Nucleus accumbens (tissue), 56 donors: ENCODE data around the gene PLCE1.

Source experiments
- DNase-seq, 56 donors: peaks; one replicate each; lab custom pipeline; 2025; lab: John Stamatoyannopoulos, UW

Gene PLCE1

GRCh38 chr10:93992400-93993030, 1.2 kb upstream of the PLCE1 start:
- DNase-seq: no peak

DNA sequence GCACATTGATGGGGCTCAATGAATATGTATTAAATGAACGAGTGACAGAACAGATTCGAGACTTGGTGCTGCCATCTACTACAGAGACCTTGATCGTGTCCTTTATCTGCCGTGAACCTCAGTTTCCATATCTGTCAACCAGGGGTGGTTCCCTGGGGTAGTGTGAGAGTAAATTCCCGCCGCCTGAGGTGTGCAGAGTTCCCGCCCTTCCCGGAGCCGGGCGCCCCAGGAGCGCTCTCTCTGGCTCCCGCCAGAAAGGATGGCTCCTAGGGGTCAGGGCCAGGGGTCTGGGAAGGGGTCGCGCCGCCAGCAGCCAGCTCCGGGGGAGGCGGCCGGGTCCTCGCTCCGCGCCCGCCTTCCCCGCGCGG, 333 bp upstream of the PLCE1 start:
- DNase-seq: no peak

GRCh38 chr10:93994438-93994801, 689 bp downstream of the PLCE1 start:
- no peak for DNase-seq

DNA sequence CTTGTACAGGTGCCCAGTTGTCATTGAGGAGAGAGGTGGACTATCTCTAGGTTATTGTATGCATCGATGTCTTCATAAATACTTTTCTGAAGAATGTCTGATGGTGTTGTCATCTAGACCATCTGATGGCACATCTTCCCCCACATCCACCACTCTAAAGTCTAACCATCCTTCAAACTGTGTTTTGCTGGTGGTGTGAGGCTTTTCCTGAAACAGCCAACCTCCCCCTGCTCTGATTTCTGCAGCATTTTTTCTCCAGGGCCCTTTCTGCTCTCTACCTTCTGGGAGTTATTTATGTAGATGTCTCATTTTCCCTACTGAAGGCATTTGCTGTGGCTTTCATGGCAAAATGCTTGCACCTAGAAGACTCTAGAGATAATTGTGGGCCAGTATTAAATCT, 1.5 kb downstream of the PLCE1 start:
- DNase-seq: no peak

GRCh38 chr10:93995598-93996271, 2.0 kb downstream of the PLCE1 start:
- DNase-seq: no peak

DNA sequence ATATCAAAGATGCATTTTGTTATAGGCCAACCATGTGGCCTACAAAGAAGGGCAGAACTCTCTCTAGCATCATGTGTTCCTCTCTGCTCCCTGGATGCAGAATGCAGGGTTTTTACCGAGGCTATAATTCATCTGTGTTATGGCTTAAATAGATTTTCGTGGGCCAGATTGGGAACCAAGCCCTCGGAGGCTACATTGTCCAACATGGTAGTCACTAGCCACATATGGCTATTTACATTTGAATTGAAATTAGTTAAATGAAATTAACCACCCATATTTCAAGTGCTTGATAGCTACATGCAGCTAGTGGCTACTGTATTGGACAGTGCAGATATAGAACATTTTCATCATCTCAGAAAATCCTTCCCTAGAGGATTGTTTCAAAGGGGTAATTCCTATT, 2.8 kb downstream of the PLCE1 start:
- DNase-seq: no peak

DNA sequence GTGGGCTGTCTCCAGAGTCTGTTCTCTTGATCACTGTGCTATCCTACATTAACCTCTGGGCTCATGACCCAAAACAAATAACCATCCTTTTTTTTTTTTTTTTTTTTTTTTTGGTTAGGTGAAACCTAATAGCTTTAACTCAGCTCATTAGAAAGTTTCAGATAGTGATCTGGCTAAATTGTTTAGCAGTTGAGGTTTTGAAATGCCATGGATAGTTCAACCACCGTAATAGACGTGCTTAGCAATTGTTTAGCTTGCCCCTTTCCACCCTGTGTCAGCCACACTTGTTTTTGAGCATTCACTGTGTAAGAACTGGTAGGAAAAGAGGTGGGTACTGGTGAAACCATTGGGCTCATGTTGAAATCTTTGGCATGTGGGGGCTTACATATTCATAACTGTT, 3.8 kb downstream of the PLCE1 start:
- DNase-seq: no peak

GRCh38 chr10:93999401-93999851, 5.7 kb downstream of the PLCE1 start:
- DNase-seq: peak in 6 of 56 donors; percentile 3 to 43 (median 6)

GRCh38 chr10:94000638-94001415, 7.1 kb downstream of the PLCE1 start:
- peak in 1 of 56 donors; percentile 3 for DNase-seq

DNA sequence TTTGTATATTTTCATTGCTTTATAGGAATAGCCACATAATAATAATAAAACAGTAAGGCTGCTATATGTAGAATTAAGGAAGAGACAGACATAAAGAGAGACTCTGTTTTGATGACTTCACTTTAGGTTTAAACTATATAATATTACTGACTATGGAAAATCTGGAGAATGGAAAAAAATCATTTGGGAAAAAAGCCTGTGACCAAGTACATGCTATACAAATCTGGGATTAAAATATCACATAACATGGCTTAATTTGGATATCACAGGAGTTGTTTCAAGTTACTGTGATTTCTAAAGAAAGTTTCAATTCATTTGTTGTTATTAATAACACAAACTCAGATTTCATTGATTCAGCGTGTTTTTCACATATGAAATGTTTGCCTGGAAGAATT, 7.7 kb downstream of the PLCE1 start:
- DNase-seq: no peak

- DNase-seq: peak in 1 of 56 donors; percentile 0
Observed at GRCh38 chr10:94002156-94002555, 8.4 kb downstream of the PLCE1 start.

- no peak for DNase-seq
Observed at GRCh38 chr10:94003488-94003887, 9.8 kb downstream of the PLCE1 start.

DNA sequence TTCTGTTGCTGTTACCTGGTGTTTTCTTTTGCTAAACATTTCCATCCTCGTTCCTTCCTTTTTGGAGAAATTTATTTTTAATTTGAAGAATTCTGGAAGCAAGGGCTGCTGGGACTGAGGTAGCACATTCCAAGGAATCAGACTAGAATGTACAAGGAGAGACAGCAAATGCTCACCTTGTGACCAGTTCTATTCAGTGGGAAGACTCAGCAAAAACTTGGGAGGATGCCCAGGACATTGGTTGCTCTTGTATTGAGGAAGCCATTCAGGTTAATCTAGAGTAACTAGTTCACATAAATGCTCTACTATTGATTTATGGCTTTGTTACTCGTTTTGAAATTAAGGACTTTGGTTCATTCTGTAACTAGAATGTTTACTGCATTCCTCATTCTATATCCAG, 11.3 kb downstream of the PLCE1 start:
- no peak for DNase-seq

DNA sequence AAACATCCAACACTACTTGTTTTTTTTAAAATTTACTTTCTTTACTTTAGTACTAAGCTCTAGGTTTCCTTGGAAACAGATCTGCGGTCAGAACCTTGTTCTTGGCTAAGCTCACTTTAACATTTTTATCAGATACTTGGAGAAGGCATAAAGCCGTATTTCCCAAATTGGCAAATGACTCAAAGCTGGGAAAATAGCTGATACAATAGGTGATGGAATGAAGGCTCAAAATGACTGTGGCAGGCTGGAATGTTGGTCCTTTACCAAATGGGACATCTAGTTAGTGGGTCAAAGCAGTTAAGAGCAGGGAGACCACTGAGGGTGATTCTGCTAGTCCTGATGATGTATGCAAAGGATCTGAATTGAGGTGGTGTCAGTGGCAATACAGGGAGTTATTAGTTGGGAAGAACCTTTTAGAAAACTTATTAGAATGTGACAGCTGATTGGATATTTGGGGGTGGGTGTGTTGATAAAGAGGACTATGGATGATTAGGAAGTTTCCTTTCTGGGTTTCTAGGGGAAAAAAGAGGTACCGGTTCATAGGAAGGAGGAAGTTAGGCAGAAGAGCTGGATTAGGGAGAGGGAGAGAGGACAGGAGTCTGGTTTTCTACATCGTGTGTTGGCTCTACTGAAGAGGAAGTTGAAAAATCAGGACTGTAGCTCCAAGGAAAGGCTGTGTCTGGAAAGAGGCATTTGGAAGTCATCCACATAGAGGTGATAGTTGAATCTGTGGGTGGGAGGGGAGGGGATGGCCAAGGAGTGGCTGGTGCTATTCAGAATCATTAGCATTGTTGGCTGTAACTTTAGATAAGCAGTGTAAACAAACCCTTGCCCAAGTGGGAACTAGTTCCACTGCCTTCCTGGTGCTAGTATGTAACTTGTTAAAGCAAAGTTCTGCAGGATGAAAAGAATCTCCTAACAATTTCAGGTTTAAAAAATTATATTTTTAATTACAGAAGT, 13.1 kb downstream of the PLCE1 start:
- DNase-seq: no peak

DNA sequence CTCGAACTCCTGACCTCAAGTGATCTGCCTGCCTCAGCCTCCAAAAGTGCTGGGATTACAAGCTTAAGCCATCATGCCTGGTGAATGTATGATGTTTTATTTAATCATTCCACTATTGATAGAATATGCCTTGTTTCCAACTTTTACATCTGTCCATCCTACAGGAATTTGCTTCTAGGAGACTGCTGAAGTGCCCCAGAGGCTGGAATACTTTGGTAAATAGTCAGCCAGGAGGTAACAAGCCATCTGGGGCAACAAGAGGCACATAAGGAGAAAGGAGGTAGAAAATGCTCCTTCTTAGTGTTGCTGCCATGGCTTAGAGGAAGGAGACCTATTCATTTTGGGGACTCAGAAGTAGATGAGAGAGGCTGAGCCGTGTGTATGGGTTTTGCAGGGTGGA, 14.8 kb downstream of the PLCE1 start:
- no peak for DNase-seq

DNA sequence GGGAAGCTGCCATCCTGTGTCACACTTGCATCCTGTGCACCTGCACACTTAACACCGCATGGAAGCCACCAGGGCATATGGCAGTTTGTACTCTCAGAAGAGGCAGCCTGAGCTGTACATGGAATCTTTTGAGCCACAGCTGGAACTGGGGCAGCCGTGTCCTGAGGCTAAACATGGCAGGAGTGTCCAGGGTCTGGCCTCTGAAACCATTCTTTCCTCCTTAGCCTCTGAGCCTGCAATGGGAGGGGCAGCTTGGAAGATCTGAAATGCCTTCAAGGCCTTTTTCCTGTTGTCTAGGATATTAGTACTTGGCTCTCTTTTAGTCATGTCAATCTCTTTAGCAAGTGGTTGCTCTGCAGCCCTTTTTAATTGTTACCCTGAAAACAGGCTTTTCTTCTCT, 16.4 kb downstream of the PLCE1 start:
- DNase-seq: no peak

GRCh38 chr10:94010886-94011285, 17.2 kb downstream of the PLCE1 start:
- no peak for DNase-seq

GRCh38 chr10:94011296-94011695, 17.6 kb downstream of the PLCE1 start:
- DNase-seq: no peak

DNA sequence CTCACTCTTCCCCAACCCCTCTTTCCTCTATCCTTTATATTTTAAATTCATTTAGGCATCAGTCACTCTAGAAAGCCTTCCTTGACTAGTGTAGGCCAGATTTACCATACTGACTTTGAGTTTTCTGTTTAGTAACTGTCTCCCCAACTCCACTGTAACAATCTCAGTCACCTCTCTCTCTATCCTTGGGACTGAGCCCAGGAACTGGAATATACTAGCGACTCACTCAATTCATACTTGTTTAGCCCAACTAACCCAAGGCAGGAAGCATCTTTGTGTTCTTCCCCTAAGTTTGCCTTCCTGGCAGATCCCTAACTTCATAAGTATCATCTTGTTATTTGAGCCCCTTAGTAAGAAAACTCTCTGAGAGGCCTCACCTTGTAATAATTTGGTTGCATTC, 19.1 kb downstream of the PLCE1 start:
- DNase-seq: no peak

DNA sequence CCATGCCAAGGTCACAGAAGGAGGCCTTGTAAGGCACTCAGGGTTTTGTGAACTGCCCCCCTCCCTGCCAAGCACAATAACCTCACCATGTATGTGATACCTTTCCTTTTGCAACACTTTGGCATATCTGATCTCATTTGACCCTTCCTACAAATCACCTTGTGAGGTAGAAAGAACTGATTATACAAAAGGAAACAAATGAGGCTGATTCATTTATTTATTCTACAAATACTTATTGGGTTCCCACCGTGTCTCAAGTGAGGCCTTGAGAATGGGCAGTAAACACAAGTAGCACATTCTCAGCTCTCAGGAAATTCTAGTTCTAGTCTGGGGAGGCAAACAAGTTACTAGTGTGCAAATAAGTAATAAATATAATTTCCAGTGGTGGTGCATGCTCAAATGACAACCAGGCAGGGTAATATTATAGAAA, 19.6 kb downstream of the PLCE1 start:
- no peak for DNase-seq

- DNase-seq: no peak
Observed at GRCh38 chr10:94014304-94014703, 20.6 kb downstream of the PLCE1 start.
